Measurements from ENCODE around the gene LGALS3BP.
"Not testable (repeated sequence)": the region's sequence is repeated elsewhere in the genome, so short reads cannot be mapped to it uniquely, and the experiment has no call there.

Gene LGALS3BP, protein sequence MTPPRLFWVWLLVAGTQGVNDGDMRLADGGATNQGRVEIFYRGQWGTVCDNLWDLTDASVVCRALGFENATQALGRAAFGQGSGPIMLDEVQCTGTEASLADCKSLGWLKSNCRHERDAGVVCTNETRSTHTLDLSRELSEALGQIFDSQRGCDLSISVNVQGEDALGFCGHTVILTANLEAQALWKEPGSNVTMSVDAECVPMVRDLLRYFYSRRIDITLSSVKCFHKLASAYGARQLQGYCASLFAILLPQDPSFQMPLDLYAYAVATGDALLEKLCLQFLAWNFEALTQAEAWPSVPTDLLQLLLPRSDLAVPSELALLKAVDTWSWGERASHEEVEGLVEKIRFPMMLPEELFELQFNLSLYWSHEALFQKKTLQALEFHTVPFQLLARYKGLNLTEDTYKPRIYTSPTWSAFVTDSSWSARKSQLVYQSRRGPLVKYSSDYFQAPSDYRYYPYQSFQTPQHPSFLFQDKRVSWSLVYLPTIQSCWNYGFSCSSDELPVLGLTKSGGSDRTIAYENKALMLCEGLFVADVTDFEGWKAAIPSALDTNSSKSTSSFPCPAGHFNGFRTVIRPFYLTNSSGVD

DNA sequence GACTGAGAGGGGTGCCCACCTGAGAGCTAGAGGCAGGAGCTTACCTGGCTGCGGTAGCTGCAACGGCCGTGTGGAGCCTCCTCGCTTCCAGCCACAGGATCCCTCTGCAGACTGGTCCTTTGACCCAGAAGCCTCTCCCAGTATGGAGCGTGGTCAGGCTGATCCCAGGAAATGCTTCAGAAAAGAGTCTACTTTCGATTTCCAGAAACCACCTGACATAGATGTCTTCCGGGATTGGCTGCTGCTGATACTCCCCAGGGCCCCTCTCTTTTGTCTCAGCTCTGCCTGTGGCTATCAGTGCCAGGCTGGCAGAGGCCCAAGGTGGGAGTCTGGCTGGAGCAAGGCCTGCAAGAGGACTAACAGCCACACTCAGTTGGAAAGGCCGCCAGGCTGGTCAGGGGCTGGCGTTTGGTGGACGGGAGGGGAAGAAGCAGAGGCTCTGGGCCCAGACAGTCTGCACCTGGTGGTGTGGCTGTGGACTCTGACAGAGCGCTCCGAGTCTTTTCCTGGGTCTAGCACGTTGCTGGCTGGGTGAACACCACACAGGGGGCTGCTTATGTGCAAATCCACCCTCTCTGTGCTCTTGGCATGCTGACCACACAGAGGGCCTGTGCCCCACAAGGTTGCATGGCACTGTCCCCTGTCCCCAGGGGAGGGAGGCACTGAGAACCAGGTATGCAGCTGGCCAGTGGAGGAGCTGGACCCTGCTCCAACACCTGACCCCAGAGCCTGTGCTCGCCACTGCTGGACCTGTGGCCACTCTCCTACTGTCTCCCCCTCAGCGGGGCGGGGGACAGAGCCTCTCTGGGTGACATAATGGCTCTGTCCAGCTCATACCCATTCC, at the start of gene LGALS3BP:
Gene LGALS3BP, minus strand, starts transcription at position 144 of the 844 bp plus-strand sequence. CDS start 2,732 bp downstream, outside the sequence.
- peak; percentile 12 for DNase-seq (ENCODE audit: low spot score)

DNA sequence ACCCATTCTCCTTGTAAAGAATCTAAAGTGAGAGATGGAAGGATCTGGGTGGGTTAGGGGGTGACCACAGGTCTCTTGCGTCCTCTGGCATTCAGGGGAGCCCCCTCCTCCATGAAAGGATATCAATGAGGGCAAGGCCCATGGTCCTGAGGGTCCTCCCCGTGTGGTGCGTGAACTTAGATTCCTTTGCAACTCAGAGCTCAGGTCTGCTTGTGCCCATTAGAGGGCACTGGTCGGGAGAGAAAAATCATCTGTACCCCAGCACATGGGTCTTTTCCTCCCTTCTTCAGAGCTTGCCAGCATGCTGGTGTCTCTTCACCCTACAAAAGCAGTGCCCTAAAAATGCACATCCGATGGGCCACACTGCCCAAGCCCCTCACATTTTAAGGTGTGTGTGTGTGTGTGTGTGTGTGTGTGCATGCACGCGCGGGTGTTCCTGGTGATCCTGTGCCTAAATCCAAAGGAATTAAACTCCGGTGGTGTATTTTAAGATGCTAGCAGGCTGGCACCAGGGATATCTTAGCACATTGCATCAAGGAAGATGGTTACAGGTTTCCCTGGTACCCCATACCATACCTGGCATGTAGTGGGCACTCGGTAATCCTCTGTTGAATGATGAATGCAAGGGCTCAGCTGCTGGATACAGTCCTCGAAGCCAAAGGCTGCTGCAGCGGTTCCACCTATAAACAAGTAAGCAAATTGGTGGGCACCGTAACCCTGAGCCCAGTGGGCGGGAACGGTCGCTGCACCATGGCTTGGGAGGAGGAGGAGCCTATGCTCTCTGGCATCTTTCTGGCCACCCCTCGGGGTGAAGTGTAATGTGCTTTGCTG, 49.0 kb upstream of the LGALS3BP start:
- no peak for DNase-seq (ENCODE audit: low spot score)

DNA sequence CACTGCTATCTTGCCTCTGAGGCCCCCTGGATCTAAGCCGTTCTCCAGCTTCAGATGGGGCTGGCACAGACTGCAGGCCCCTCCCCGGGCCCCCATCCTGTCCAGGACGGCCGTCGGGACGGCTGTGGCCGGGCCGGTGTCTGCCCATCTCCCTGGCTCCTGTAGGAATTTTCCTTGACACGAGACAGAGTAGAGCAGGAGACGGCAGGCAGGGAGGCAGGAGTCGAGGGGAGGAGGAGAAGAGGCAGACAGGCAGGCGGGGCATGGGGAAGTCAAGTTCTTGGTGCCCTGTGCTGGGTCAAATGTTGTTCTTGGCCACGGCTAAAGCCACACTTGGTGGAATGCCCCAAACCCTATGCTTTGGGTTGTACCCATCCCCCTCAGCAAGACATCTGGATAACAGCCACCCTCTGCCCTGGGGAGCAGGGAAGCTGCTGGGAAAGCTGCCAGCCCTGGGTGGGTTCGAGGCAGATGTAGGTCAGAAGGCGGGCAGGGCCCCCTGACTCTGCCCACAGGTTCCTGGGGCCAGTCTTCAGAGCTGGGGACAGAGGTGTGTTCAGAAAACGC, 48.3 kb upstream of the LGALS3BP start:
- DNase-seq (ENCODE audit: low spot score) = no peak

DNA sequence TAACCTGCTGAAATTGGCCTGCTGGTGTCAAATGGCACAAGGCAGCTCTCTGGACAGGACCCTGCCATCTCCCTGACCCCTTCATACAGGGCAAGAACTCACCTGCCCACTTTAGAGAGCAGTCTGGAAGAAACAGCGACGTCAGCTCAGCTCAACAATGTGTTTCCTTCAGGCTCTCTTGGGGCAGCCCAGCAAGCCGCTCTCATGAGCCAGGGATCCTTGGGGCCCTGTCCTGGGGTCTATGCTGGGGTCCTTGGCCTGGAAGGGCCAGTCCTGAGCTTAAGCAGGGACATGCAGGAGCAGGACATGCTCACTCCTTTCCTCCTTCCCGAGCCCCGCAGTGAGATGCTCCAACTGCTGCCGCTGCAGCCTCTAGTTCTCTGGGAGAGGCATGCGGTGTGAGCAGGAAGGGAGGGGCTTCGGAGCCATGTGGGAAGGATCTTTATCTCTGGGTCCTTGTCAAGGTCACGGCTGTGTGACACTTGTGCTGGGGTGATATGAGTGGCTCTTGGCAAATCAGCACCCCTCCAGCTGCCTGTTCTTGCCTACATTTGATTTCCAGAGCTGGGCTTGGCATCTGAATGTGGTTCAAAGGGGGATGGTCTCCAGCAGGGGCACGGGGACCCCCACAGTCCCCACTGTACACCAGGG, 47.7 kb upstream of the LGALS3BP start:
- no peak for DNase-seq (ENCODE audit: low spot score)

DNA sequence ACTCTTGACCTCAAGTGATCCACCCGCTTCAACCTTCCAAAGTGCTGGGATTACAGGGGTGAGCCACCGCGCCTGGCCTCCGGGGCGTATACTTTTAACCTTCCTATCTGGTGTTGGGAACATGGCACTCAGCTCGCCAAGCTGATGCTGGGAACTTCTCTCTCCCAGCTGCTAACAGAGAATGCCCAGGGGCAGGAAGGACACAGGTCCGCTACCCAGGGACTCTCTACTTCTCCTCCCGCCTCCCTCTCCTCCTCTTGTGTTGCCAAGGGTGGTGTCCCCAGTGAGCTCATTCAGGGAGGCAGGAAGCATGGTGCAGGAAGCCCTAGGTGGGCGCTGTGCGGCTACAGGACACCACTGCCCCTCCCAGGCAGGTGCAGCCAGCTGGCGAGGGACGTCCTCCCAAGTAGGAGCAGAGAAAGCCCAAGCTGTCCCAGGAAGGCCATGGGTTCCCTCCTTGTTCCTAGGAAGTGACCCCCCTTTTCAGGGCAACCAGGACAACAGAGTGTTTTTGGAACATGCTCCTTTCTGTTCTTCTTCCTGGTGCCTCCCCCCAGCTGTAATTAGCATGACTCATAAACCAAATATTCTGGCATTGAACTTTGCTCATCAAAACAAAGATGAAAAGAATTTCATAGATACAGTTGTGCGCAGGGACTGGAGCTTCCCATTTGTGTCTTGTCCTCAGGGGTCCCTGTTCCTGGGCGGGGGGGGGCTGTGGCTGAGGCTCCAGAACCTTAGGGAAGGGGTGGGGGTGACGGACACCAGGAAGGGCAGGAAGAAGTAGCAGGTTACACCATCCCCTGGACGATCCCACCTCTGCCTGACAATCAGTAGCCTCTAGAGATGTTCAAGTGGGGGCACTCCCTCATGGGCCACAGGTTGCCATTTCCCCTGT, 46.9 kb upstream of the LGALS3BP start:
- no peak for DNase-seq (ENCODE audit: low spot score)

DNA sequence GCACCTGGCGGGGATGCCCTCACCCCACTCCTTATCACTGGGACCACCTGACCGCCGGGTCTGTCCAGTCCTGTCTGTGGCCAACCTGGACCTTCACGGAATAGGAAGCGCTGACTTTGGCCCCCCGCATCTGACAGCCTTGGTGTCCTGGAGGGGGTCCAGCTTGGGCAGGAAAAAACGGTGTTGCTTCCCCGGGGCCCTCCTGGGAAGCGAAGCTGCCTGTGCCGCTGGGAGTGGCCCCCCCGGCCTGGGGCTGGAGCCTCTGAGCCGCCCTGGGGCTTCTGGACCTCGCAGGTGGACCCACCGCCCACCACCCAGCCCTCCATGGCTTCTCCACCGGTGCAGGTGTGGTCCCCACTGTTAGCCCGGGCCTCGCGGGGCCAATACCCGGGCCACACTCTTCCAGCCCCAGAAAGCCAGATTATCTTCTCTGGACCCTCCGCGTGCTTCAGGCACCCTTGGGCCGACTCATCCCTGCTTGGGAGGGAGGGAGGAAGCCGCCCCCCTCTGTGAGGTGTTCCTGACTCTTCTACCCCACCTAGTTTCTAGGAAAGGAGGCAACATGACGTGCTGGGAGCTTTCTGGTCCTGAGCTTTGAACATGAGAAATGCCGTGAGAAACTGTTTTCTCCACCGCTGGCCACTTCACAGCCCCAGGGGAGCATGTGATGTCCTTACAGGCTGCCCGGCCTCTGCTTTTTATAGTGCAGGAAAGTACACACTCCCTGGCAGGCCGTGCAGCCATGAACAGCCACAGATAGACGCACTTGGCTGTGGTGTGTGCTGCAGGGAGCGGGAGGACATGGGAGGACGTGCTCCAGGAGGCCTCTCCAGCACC, 45.4 kb upstream of the LGALS3BP start:
- no peak for DNase-seq (ENCODE audit: low spot score)

DNA sequence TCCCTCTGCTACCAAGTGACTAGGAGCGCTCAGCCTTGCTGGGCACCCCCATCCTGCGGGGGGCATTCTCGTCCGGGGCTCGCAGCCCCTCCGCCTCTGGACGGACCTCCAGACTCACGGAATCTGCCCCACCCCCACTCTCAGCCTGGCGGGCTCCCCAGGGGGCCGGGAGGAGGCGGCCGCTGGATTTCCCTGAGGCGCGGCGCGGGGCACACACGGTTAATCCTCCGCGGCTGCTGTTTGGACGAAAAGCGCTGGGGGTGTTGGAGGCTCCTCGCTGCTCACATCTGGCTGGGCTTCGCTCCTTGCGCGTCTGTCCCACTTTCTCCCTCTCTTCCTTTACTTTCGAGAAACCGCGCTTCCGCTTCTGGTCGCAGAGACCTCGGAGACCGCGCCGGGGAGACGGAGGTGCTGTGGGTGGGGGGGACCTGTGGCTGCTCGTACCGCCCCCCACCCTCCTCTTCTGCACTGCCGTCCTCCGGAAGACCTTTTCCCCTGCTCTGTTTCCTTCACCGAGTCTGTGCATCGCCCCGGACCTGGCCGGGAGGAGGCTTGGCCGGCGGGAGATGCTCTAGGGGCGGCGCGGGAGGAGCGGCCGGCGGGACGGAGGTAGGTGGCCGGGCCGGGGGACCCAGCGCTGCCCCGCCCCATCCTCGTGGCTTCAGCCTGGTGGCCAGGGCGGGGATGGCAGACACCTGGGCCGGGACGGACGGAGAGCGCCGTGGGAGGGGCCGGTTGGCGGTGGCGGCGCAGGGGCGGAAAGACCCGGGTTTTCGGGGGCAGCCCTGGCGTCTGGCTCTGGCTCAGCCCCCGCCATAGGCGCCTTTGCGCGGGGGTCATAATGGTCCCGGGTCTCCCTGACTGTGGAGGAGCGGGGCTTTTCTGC, 44.4 kb upstream of the LGALS3BP start, which contains the start of gene C1QTNF1:
Gene C1QTNF1, plus strand, starts transcription at position 284 of the 886 bp plus-strand sequence. CDS start 19,800 bp downstream, outside the sequence.
- DNase-seq (ENCODE audit: low spot score) = peak; percentile 5

DNA sequence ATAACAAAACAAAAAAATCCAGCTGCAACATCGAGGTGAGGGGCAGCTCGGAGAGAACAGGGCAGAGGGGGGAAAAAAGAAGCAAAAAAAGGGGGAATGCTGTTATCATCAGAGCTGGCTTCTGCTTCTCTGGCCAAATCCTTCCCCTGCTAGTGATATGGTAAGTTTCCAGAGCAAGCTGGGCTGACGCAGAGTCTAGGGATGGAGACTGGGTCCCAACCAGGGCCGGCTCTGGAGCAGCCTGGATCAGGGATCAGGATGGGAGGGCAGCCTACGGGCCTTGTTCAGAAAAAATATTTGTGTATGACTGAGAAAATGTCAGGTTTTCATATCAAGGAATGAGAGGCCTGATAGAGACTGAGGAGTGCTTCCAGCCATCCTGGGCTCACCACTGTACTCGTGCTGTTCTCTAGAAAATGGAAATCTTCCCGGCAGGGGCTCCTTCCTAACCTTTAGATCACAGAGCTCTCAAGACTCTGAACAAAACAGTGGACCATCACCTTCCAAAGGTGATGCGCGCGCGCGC, 43.5 kb upstream of the LGALS3BP start:
- DNase-seq (ENCODE audit: low spot score) = no peak

DNA sequence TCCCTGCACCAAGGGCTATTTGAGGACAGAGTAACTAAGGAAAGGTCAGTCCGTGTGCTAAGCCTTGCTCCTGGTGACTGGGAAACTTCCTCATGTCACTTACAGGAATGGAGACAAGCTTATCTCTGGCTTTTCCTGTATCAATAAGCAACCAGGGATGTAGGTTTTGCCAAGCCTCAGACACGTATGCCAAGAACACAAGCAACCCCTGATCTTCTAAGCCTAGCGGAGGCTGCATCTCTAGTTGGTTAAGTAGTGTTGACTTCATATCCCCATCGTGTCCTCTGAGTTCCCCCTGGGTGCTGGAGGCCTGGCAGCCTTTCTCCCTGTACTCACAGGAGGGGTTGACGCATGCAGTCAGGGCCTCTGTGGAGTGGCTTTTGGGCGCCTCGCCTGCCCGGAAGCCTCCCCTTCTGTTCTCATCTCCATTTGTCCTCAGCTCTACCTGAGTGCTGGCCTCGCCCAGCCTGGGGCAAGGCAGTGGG, 42.8 kb upstream of the LGALS3BP start:
- no peak for DNase-seq (ENCODE audit: low spot score)

DNA sequence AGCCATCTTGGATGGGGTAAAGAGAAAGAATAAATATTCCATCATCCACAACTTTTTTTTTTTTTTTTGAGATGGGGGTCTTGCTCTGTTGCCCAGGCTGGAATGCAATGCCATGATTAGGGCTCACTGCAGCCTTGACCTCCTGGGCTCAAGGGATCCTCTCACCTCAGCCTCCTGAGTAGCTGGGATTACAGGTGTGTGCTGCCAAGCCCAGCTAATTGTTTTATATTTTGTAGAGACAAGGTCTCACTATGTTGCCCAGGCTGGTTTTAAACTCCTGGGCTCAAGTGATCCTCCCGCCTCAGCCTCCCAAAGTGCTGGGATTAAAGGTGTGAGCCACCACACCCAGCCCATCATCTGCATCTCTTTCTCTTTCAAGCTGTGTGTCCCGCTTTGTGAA, 42.2 kb upstream of the LGALS3BP start:
- not testable (repeated sequence) for DNase-seq (ENCODE audit: low spot score)

DNA sequence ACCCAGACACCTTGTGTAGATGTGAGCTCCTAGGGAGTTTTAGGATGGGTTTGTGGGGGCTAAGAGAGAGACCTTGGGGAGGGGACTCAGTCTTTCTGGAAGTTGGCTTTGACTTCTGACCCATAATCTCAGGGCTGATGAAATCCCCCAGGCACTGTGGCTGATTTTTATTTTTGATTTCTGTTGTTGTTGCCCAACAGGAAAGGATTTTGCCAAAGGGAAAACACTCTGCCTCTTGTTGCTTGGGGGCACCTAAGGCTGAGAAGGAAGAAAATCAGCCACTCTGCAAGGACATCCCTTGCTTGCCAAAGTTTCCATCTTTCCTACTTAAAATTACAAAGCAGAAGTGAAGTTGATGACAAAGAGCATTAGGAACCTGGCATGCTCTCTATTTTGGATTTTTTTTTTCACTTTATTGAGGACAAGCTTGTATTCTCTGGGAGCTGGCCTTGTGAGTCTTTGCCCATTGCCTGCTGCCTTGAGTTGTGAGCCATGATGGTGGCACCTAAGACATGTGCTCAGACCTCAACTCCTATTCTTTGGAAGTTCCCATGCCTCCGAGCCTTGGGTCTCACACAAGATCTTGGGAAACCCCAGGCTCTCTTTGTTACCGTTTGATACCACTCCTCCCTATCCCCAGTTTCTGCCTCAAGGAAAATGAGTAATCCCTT, 41.0 kb upstream of the LGALS3BP start:
- DNase-seq (ENCODE audit: low spot score) = no peak

DNA sequence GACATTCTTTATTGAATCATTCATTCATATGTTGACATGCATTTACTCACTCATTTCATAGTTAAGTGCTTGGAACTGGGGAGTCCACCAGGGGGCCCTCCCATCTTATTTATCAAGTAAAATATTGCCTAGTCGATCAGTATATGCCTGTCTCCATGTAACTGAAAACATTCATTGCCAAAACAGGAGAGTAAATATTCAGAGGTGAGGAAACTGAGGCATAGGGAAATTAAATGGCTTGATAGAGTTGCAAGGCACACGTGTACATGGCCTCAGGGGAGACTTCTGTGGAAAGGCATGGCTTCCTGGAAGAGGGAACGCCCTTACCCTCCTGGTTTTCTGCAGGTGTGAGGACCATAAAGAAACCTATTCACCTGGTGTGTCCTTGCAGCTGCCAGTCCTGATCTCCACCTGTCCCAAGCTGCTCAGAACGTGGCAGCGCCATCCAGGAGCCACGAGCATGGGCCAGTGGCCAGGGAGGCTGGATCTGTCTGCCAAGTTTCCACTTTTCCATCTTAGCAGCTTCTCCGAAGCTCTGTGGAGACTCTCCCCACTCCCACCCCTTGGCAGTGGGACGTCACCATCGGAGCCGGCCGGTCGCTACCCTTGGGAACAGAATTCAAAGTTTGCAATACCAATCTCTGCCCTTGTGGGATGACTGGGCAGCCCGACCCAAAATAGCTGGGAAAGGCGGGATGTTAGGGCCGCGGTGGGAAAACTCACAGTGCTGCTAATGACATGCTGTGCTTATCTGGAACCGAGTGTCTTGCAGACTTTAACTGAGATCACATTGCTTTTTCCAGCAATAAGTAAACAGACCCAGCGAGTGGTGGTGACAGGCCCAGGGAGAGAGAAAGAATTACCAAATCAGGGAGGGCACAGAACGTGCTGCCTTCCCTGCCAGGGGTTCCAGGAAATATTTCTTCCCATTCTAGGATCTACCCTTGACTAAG, 40.2 kb upstream of the LGALS3BP start:
- peak; percentile 48 for DNase-seq (ENCODE audit: low spot score)

DNA sequence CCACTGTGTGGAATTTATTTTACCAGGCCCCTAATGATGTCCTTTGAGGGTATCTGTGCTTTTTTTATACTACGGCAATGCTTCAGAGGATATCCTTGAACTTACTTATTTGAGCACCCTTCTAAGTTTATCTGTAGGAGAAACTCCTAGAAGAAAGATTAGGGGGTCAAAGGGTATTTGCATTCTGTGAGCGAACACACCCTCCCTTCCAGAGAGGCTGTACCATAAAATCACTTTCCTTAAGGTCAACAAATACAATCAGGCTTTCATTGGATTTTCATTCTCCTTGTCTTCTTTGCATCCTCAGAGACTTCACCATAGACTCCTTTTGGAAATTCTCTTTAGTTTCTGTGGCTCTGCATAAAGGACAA, 39.5 kb upstream of the LGALS3BP start:
- no peak for DNase-seq (ENCODE audit: low spot score)

DNA sequence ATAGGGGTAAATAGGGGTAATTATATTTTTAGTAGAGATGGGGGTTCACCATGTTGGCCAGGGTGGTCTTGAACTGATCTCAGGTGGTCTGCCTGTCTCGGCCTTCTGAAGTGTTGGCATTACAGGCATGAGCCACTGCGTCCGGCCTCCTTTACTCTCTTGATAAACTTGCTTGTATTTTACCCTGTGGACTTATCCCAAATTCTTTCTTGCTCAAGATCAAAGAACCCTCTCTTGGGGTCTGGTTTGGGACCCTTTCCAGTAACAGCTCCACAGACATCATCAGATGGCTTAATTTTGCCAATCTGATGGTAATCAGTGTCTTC, 38.6 kb upstream of the LGALS3BP start:
- no peak for DNase-seq (ENCODE audit: low spot score)

DNA sequence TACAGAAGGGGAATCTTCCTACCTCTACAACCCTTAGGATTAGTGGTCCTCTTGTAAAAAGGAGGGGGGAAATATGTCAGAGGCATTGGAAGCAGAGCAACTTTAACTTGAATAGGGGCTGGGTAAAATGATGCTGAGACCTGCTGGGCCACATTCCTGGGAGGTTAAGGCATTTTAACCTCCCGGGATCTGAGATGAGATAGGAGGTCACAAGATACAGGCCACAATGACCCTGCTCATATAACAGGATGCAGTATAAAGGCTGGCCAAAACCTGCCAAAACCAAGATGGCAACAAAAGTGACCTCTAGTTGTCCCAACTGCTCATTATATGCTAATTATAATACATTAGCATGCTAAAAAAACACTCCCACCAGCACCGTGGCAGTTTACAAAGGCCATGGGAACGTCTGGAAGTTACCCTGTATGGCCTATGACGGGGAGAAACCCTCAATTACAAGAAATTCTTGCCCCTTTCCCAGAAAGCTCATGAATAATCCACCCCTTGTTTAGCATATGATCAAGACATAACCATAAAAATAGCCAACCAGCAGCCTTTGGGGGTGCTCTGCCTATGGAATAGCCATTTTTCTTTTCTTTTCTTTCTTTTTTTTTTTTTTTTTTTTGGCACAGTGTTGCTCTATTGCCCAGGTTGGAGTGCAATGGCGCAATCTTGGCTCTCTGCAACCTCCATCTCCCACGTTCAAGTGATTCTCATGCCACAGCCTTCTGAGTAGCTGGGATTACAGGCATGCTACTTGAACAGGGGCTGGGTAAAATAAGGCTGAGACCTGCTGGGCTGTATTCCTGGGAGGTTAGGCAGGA, 38.0 kb upstream of the LGALS3BP start:
- no peak for DNase-seq (ENCODE audit: low spot score)
